ENCODE results near the gene PTCD2.

PTCD2 gene

GRCh38 chr5:72383280-72383679 is 63.1 kb downstream of the PTCD2 start:
- Histone ChIP-seq H3K79me2 (no peaks in the 10 kb centered on the region), H3K9me3 (ENCODE audit: control insufficient read depth, low read length) (no peaks in the 10 kb centered on the region), H3K27me3 (ENCODE audit: control insufficient read depth, insufficient read depth, low read length) (no peaks in the 10 kb centered on the region), H2AFZ (no peak overlapping the region), H3K4me2 (ENCODE audit: low read length) (no peak overlapping the region), H3K27ac (no peak overlapping the region), H3K9ac (no peak overlapping the region), H3K36me3 (ENCODE audit: control insufficient read depth, insufficient read depth, low read length) (no peaks in the 10 kb centered on the region), H3K4me3 (ENCODE audit: low read depth, low read length) (no peak overlapping the region), H3K4me1 (no peaks in the 10 kb centered on the region)
- TF ChIP-seq CTCF (IDR thresholded peaks at IDR 0.05): no peak

GRCh38 chr5:72383726-72384125 is 63.6 kb downstream of the PTCD2 start:
- Histone ChIP-seq H3K79me2 (no peaks in the 10 kb centered on the region), H3K9ac (no peak overlapping the region)
- TF ChIP-seq CTCF (IDR thresholded peaks at IDR 0.05): no peak

DNA sequence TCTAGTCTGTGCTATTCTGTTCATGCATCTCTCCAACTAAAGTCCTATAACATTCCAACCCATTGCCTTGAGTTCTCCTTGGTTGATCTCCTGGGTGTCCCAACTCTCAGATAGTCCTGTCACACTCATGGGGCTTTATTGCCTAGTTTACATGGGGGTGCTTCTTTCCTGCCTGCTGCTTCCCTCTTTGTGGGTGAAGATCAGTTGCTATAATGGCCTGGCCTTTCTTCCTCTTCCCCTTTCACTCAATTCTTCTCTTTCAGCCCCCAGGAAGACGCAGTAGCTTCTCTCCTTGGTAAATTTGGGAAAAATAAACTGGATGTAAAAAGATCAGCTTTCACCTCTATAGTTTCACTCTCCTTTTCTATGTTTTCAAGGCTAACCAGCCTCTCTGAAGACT is 66.5 kb downstream of the PTCD2 start:
- no peaks in the 10 kb centered on the region for H3K9me3 ChIP-seq (ENCODE audit: control insufficient read depth, low read length)
- TF ChIP-seq CTCF (IDR thresholded peaks at IDR 0.05): no peak
- no peaks in the 10 kb centered on the region for H3K36me3 ChIP-seq (ENCODE audit: control insufficient read depth, insufficient read depth, low read length)
- no peak overlapping the region for H3K9ac ChIP-seq
- H3K79me2 ChIP-seq: no peaks in the 10 kb centered on the region
- H3K4me2 ChIP-seq (ENCODE audit: low read length): no peak overlapping the region
- H3K4me3 ChIP-seq (ENCODE audit: low read depth, low read length): no peak overlapping the region
- no peaks in the 10 kb centered on the region for H3K27me3 ChIP-seq (ENCODE audit: control insufficient read depth, insufficient read depth, low read length)
- no peak overlapping the region for H3K27ac ChIP-seq
- H2AFZ ChIP-seq: no peak overlapping the region
- no peaks in the 10 kb centered on the region for H3K4me1 ChIP-seq

More at GRCh38 chr5:72383726-72384125, 63.6 kb downstream of the PTCD2 start:
- no peaks in the 10 kb centered on the region for H3K36me3 ChIP-seq (ENCODE audit: control insufficient read depth, insufficient read depth, low read length)
- H2AFZ ChIP-seq: no peak overlapping the region
- no peak overlapping the region for H3K4me2 ChIP-seq (ENCODE audit: low read length)
- H3K27me3 ChIP-seq (ENCODE audit: control insufficient read depth, insufficient read depth, low read length): no peaks in the 10 kb centered on the region
- no peak overlapping the region for H3K27ac ChIP-seq
- no peak overlapping the region for H3K4me3 ChIP-seq (ENCODE audit: low read depth, low read length)
- no peaks in the 10 kb centered on the region for H3K4me1 ChIP-seq
- no peaks in the 10 kb centered on the region for H3K9me3 ChIP-seq (ENCODE audit: control insufficient read depth, low read length)

DNA sequence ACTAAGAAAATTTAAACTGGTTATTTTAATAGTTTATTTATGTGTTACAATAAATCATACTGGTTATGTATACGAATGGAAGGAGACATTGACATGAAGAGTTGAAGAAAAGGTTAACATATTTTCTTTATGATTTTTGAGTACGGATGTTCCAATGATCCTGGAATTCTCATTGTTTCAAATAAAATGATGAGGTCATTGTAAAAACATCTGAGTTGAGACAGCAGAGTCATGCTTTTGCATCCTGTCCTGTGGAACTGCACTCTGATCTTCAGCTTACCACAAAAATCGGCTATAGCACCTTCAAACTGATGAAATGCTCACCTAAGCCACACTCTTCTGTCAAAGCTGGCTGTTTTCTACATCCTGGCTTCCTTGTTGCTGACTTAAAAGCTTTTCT is 67.8 kb downstream of the PTCD2 start:
- Histone ChIP-seq H3K9ac (no peak overlapping the region), H3K79me2 (no peaks in the 10 kb centered on the region), H3K4me3 (ENCODE audit: low read depth, low read length) (no peak overlapping the region), H3K36me3 (ENCODE audit: control insufficient read depth, insufficient read depth, low read length) (no peaks in the 10 kb centered on the region), H3K4me1 (no peaks in the 10 kb centered on the region), H3K27ac (no peak overlapping the region), H2AFZ (no peak overlapping the region), H3K27me3 (ENCODE audit: control insufficient read depth, insufficient read depth, low read length) (no peaks in the 10 kb centered on the region), H3K4me2 (ENCODE audit: low read length) (no peak overlapping the region), H3K9me3 (ENCODE audit: control insufficient read depth, low read length) (no peaks in the 10 kb centered on the region)
- no peak for TF ChIP-seq CTCF (IDR thresholded peaks at IDR 0.05)

GRCh38 chr5:72388646-72389045 is 68.5 kb downstream of the PTCD2 start:
- TF ChIP-seq CTCF (IDR thresholded peaks at IDR 0.05): no peak
- H2AFZ ChIP-seq: no peak overlapping the region
- no peak overlapping the region for H3K27ac ChIP-seq
- no peaks in the 10 kb centered on the region for H3K27me3 ChIP-seq (ENCODE audit: control insufficient read depth, insufficient read depth, low read length)
- H3K9ac ChIP-seq: no peak overlapping the region
- H3K4me1 ChIP-seq: no peaks in the 10 kb centered on the region
- no peaks in the 10 kb centered on the region for H3K36me3 ChIP-seq (ENCODE audit: control insufficient read depth, insufficient read depth, low read length)
- no peak overlapping the region for H3K4me3 ChIP-seq (ENCODE audit: low read depth, low read length)
- no peaks in the 10 kb centered on the region for H3K9me3 ChIP-seq (ENCODE audit: control insufficient read depth, low read length)
- H3K4me2 ChIP-seq (ENCODE audit: low read length): no peak overlapping the region
- H3K79me2 ChIP-seq: no peaks in the 10 kb centered on the region
